Activated naive CD4-positive, alpha-beta T cell treated with anti-CD3 and anti-CD28 coated beads for 36 hours (primary cell): ENCODE data around the gene OR7G1. TPM values are rescaled to one million over a fixed set of nuclear protein-coding genes. Genes with fewer than 3 reads are reported as not detected.

Experiments
- CTCF ChIA-PET: fragments of 350-600 bp; sonication (Branson Sonifier 250); formaldehyde crosslinking; loops from one replicate; lab custom pipeline; 2021; ENCODE audit warnings: antibody characterized with exemption; lab: Charles Lee
- DNase-seq: peaks from one replicate; pipeline ENCODE4 v3.0.0-alpha.2; 2020
- H3K27ac Mint-ChIP-seq: one replicate; pipeline ENCODE4 v1.8.0; 2021; ENCODE audit warnings: mild to moderate bottlenecking, mixed read lengths
- H3K27me3 Mint-ChIP-seq: one replicate; pipeline ENCODE4 v1.8.0; 2021; ENCODE audit warnings: low read depth, mixed read lengths
- H3K36me3 Mint-ChIP-seq: one replicate; pipeline ENCODE4 v1.8.0; 2021; ENCODE audit warnings: low read depth, mixed read lengths
- H3K4me1 Mint-ChIP-seq: one replicate; pipeline ENCODE4 v1.8.0; 2021; ENCODE audit warnings: low read depth, mixed read lengths
- H3K4me3 Mint-ChIP-seq: one replicate; pipeline ENCODE4 v1.8.0; 2021; ENCODE audit warnings: mild to moderate bottlenecking, moderate library complexity, mixed read lengths
- H3K9me3 Mint-ChIP-seq: one replicate; pipeline ENCODE4 v1.8.0; 2021; ENCODE audit warnings: mixed read lengths
- intact Hi-C: fragments of 100-400 bp; cut with micrococcal nuclease; formaldehyde crosslinking; loops from one replicate; pipeline ENCODE4 v1.15.1; 2023
- total RNA-seq, 2 experiments: library from RNA; stranded (reverse); gene quantifications; one replicate each; pipeline ENCODE4 v1.2.3, GENCODE V29; 2021

The OR7G1 gene
- not detected for total RNA-seq

DNA sequence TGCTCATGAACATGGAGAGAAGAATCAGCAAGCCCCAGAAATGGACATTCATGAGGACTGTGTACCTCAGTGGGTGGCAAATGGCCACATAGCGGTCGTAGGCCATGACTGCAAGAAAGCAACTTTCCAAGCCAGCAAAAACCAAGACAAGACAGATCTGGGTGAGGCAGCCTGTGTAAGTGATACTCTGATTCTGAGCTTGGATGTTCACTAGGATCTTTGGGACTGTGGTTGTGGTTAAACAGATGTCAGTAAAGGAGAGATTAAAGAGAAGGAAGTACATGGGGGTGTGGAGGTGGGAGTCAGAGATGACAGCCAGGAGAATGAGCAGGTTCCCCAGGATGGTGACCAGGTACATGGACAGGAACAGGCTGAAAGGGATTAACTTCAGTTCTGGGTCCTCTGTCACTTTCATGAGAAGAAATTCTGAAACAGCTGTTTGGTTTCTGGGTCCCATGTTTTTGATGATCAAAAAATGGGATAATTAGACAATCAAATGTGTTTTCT is at the start of gene OR7G1:
OR7G1 (minus strand) TSS at position 457 of the 507 bp plus-strand sequence; CDS start at position 457, 0 bp downstream.
- DNase-seq: no peak
- no peaks in the 10 kb centered on the region for H3K9me3 Mint-ChIP-seq
- H3K27me3 Mint-ChIP-seq: peaks cover 8% of the 10 kb centered on the region
- H3K27ac Mint-ChIP-seq: no peak within 1 kb of the TSS
- H3K4me1 Mint-ChIP-seq: no peaks in the 10 kb centered on the region
- H3K4me3 Mint-ChIP-seq: no peak within 1 kb of the TSS
- intact Hi-C loops: no loop called here
- H3K36me3 Mint-ChIP-seq: no peaks in the 10 kb centered on the region
- CTCF ChIA-PET: no interaction called here

GRCh38 chr19:9165261-9165660 is 49.7 kb upstream of the OR7G1 start:
- CTCF ChIA-PET: no interaction called here
- Mint-ChIP-seq H3K9me3 (peaks cover 58% of the 10 kb centered on the region), H3K4me1 (no peaks in the 10 kb centered on the region), H3K36me3 (peaks cover 75% of the 10 kb centered on the region), H3K27ac (no peak overlapping the region), H3K27me3 (no peaks in the 10 kb centered on the region), H3K4me3 (no peak overlapping the region)
- no peak for DNase-seq
- intact Hi-C loops: no loop called here

GRCh38 chr19:9161427-9161826 is 45.9 kb upstream of the OR7G1 start:
- Mint-ChIP-seq H3K27ac (no peak overlapping the region), H3K27me3 (no peaks in the 10 kb centered on the region), H3K4me3 (no peak overlapping the region), H3K9me3 (peaks cover 55% of the 10 kb centered on the region), H3K4me1 (no peaks in the 10 kb centered on the region), H3K36me3 (peaks cover 98% of the 10 kb centered on the region)
- CTCF ChIA-PET: no interaction called here
- DNase-seq: no peak
- intact Hi-C loops: no loop called here

DNA sequence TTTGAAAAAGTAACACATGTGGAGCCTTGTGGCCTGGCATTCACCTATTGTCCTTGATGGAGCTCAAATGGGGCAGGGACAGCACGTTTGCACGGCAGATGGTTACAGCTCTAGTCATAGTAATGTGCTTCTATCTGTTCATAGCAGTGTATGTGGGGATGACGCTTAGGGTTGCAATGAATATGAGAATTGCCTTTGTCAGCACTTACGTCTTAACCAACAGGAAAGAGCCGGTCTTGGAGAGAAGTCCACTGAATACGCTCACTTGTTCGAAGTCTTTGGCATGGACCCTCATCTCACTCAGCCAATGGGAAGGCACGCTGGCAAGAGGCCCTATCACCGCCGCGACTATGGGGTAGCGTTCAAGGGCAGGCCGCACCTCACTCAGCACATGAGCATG is 44.3 kb upstream of the OR7G1 start:
- Mint-ChIP-seq H3K36me3 (peaks cover 98% of the 10 kb centered on the region), H3K9me3 (peaks cover 67% of the 10 kb centered on the region), H3K27me3 (no peaks in the 10 kb centered on the region), H3K4me1 (peaks cover 6% of the 10 kb centered on the region), H3K27ac (no peak overlapping the region), H3K4me3 (no peak overlapping the region)
- CTCF ChIA-PET: no interaction called here
- no peak for DNase-seq
- intact Hi-C loops: no loop called here

DNA sequence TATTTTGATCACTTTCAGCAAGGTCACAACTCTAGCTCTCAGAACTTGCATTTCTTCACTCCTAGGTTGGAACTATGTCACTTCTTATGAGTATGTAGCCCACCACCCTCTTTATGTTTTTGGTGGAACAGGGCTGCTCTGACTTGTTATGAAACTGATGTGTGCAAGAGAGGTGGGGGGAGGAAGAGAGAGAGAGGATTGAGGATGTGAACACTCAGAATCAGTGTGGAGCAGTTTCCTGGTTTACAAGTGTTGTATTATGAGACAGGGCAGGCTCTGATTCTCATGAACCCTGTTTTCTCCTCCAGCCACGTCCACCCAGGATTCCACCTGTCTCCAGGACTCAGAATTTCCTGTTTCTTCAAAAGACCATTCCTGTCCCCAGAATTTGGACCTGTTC is 40.7 kb upstream of the OR7G1 start:
- Mint-ChIP-seq H3K4me3 (no peak overlapping the region), H3K4me1 (peaks cover 9% of the 10 kb centered on the region), H3K36me3 (peaks cover 99% of the 10 kb centered on the region), H3K27ac (no peak overlapping the region), H3K9me3 (peaks cover 76% of the 10 kb centered on the region), H3K27me3 (no peaks in the 10 kb centered on the region)
- CTCF ChIA-PET: no interaction called here
- intact Hi-C loops: no loop called here
- no peak for DNase-seq

DNA sequence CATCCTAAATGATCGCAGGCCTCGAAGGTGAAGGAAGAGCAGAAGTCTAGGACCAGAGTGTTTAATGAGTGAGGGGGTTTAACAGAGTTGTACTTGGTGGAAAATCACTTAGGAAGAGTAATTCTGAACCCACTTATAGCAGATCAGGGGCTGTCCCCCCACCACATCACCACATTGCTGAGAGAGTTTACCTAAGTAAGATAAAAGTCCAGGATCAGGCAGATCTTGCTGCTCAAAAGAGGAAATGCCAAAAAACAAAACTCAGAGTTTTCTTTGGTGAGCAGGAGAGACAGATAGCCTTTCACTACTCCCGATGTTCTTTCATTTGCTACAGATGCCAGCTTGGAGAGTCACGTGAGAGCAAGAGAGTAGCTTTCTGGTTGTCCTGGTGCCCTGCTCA is 40.0 kb upstream of the OR7G1 start:
- peaks cover 14% of the 10 kb centered on the region for H3K4me1 Mint-ChIP-seq
- intact Hi-C loops: no loop called here
- H3K27ac Mint-ChIP-seq: peak overlapping the region; percentile 2
- H3K9me3 Mint-ChIP-seq: peaks cover 76% of the 10 kb centered on the region
- peaks cover 99% of the 10 kb centered on the region for H3K36me3 Mint-ChIP-seq
- no peak overlapping the region for H3K4me3 Mint-ChIP-seq
- CTCF ChIA-PET: no interaction called here
- no peaks in the 10 kb centered on the region for H3K27me3 Mint-ChIP-seq
- no peak for DNase-seq

DNA sequence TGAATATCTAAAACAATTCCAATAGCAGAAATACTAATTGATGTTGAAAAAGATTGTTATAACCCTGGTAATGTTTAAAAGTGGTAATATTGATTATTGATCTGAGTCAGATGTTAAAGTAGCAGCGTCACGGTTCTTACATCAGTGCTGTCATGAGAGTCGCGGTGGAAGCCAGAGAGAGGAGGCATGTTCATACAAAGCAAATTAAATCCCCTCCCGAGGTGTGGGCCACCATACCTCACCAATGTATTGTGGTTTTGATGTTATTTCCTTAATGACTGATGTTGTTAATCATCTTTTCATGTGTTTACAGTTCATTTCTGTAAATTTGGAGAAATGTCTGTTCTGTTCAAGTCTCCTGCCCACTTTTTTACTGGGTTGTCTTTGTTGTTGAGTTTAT is 35.8 kb upstream of the OR7G1 start:
- Mint-ChIP-seq H3K36me3 (peaks cover 96% of the 10 kb centered on the region), H3K27ac (no peak overlapping the region), H3K9me3 (peaks cover 72% of the 10 kb centered on the region), H3K27me3 (no peaks in the 10 kb centered on the region), H3K4me3 (no peak overlapping the region), H3K4me1 (peaks cover 43% of the 10 kb centered on the region)
- intact Hi-C loops: no loop called here
- CTCF ChIA-PET: no interaction called here
- DNase-seq: no peak

DNA sequence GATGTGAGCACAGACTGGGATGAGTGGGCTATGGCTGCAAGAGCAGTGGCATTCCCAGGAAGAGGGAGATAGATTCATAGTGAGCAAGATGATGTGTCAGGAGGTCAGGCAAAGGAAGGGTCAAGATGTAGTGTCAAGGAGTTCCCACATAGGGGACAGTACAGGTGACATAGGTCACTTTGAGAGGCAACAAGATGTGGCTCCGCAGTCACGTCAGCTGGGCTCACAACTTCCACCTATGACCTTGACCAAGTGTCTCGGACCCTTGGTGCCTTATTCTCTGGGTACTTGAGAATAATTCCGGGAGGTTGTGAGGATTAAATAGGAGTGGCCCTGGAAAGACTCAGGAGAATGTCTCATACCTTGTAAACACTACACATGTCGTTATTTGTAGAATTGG is 35.1 kb upstream of the OR7G1 start:
- Mint-ChIP-seq H3K4me3 (no peak overlapping the region), H3K4me1 (peaks cover 44% of the 10 kb centered on the region), H3K27ac (no peak overlapping the region), H3K27me3 (no peaks in the 10 kb centered on the region), H3K36me3 (peaks cover 92% of the 10 kb centered on the region), H3K9me3 (peaks cover 67% of the 10 kb centered on the region)
- intact Hi-C loops: no loop called here
- CTCF ChIA-PET: no interaction called here
- DNase-seq: no peak

DNA sequence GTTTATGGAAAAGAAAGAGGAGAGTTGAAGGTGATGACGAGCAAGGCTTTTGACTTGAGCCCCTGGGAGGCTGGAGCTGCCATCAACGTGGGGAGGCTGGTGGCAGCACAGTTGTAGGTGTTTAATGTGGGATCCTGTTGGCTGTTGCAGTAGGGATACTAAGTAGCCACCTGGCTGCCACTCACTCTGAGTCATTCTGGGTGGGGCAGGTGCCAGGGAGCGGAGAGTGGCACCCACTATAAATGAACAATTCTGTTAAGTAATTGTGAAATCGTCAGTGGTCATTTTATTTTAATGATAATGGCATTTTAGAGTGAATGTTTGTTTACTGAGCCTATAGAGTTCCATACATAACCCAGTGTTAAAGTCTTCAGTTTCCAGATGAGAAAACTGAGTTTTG is 34.4 kb upstream of the OR7G1 start:
- Mint-ChIP-seq H3K9me3 (peaks cover 66% of the 10 kb centered on the region), H3K4me3 (no peak overlapping the region), H3K27me3 (no peaks in the 10 kb centered on the region), H3K36me3 (peaks cover 92% of the 10 kb centered on the region), H3K4me1 (peaks cover 41% of the 10 kb centered on the region), H3K27ac (no peak overlapping the region)
- CTCF ChIA-PET: no interaction called here
- intact Hi-C loops: no loop called here
- DNase-seq: no peak

- peaks cover 62% of the 10 kb centered on the region for H3K9me3 Mint-ChIP-seq
- peaks cover 41% of the 10 kb centered on the region for H3K4me1 Mint-ChIP-seq
- H3K27ac Mint-ChIP-seq: no peak overlapping the region
- DNase-seq: no peak
- H3K36me3 Mint-ChIP-seq: peaks cover 90% of the 10 kb centered on the region
- H3K27me3 Mint-ChIP-seq: no peaks in the 10 kb centered on the region
- no peak overlapping the region for H3K4me3 Mint-ChIP-seq
- CTCF ChIA-PET: no interaction called here
- intact Hi-C loops: no loop called here
Observed at GRCh38 chr19:9148697-9149096, 33.1 kb upstream of the OR7G1 start.

DNA sequence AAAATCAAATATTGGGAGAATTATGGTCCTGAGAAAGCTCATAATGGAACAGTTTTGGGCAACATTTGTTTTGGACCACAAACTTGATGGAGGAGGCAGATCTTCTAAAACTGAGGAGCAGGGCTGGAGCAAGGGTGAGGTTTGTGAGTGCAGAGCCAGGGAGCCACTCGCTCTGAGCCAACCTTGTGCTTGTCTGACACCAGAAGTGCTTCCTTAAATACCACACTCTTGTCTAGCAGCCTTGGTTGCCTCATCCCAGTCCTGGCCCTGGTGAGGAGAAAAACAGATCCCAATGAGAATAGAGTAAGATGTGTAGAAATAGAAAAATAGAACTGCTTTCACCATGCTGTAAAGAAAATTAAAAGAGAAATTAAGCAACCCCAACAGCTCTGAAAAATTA is 31.3 kb upstream of the OR7G1 start:
- no peak overlapping the region for H3K27ac Mint-ChIP-seq
- no peak overlapping the region for H3K4me3 Mint-ChIP-seq
- CTCF ChIA-PET: no interaction called here
- no peaks in the 10 kb centered on the region for H3K27me3 Mint-ChIP-seq
- DNase-seq: no peak
- intact Hi-C loops: no loop called here
- H3K9me3 Mint-ChIP-seq: peaks cover 51% of the 10 kb centered on the region
- H3K36me3 Mint-ChIP-seq: peaks cover 85% of the 10 kb centered on the region
- H3K4me1 Mint-ChIP-seq: peaks cover 54% of the 10 kb centered on the region

GRCh38 chr19:9144920-9145319 is 29.4 kb upstream of the OR7G1 start:
- Mint-ChIP-seq H3K27ac (no peak overlapping the region), H3K36me3 (peaks cover 75% of the 10 kb centered on the region), H3K4me3 (no peak overlapping the region), H3K9me3 (peaks cover 32% of the 10 kb centered on the region), H3K27me3 (no peaks in the 10 kb centered on the region), H3K4me1 (peaks cover 54% of the 10 kb centered on the region)
- CTCF ChIA-PET: no interaction called here
- intact Hi-C loops: loop anchor here (5.0 kb wide), 2 partner anchors 313 to 527 kb away; partner anchors contain the start of genes MBD3L1 and ZNF558
- no peak for DNase-seq

DNA sequence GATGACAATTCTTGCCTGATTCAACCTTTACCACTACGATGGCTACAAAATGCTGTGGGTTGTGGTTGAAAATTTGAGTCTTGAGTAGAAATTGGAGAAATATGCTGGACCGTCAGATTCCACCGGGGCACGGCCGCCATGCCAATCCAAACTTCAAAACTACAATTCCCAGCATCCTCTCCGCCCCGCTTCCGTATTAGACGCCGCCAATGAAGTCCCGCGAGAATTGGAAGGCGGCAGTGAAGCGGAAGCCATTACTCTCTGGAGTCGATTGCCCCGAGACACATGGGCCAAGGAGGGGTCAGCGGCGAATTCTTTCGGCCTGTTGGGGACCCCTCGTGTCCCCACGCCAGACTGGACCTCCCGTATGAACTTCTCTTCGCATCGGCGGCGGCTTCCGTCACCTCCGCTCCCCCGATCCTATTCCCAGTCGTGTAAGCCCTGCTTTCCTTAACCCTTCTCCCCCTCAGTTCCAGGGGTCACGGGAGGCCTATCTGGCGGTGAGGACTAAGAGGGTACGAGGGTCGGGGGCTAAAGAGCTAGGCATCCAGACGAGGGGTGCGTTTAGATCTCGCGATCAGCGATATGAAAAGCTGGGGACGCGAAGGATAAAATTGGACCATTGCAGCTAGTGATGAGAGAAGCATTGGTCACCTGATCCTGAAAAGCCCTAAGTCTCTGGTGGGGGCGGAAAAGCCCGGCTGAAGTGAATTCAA is 24.8 kb upstream of the OR7G1 start, which contains the start of gene ZNF317:
ZNF317 (plus strand) TSS at position 239 of the 716 bp plus-strand sequence. CDS start 15,620 bp downstream, outside the sequence.
- intact Hi-C loops: loop anchor here (1.0 to 5.0 kb wide), 7 partner anchors 184 to 679 kb away; partner anchors contain the start of genes FBXL12, MBD3L1, ZNF121 and ZNF266
- H3K27ac Mint-ChIP-seq: peak within 1 kb of the TSS; percentile 96
- H3K4me1 Mint-ChIP-seq: peaks cover 36% of the 10 kb centered on the region
- H3K9me3 Mint-ChIP-seq: peaks cover 14% of the 10 kb centered on the region
- peak; percentile 95 for DNase-seq
- peak within 1 kb of the TSS; percentile 98 for H3K4me3 Mint-ChIP-seq
- no peaks in the 10 kb centered on the region for H3K27me3 Mint-ChIP-seq
- peaks cover 36% of the 10 kb centered on the region for H3K36me3 Mint-ChIP-seq
- CTCF ChIA-PET: no interaction called here
